ENCODE results near the gene TANC1. TPM values are rescaled to one million over a fixed set of nuclear protein-coding genes. Genes with fewer than 3 reads are reported as not detected.

The TANC1 gene
- total and polyA plus RNA-seq, 2 experiments from 2014 or later = 2.8 to 9.5 TPM

GRCh38 chr2:159019021-159019420 is 50.6 kb downstream of the TANC1 start:
- Mint-ChIP-seq H3K27ac (no peak overlapping the region), H3K4me1 (no peaks in the 10 kb centered on the region; the same call in 2 of the 3 replicates), H3K9me3 (peaks cover 30% of the 10 kb centered on the region), H3K27me3 (ENCODE audit: insufficient read depth, low read depth, poor library complexity) (no peaks in the 10 kb centered on the region), H3K36me3 (ENCODE audit: low read depth) (peaks cover 30% of the 10 kb centered on the region), H3K4me3 (no peak overlapping the region)
- Histone ChIP-seq H3K9me2 (ENCODE audit: insufficient read depth) (no peaks in the 10 kb centered on the region), H3F3A (replicated peaks; ENCODE audit: low read depth) (no peaks in the 10 kb centered on the region), H3K27ac (ENCODE audit: low read depth) (no peak overlapping the region), H3K4me3 (no peak overlapping the region), H3K36me3 (ENCODE audit: insufficient read depth) (peaks cover 16% of the 10 kb centered on the region), H3K79me2 (replicated peaks; ENCODE audit: insufficient read depth) (no peaks in the 10 kb centered on the region), H3K4me1 (ENCODE audit: insufficient read depth) (no peaks in the 10 kb centered on the region), H3K27me3 (ENCODE audit: insufficient read depth) (no peaks in the 10 kb centered on the region), H4K20me1 (replicated peaks; ENCODE audit: insufficient read depth) (no peaks in the 10 kb centered on the region; the same call in 1 of the 2 replicates), H2AFZ (no peak overlapping the region), H3K4me2 (no peak overlapping the region)
- TF ChIP-seq CREB1 (CRISPR knock-in tag; IDR thresholded peaks at IDR 0.05; ENCODE audit: low read depth) (no peak), EZH2 (IDR thresholded peaks at IDR 0.05; ENCODE audit: low read depth, unreplicated experiment) (no peak), EZH2phosphoT487 (IDR thresholded peaks at IDR 0.05; ENCODE audit: unreplicated experiment) (no peak), POLR2AphosphoS5 (IDR thresholded peaks at IDR 0.05; ENCODE audit: low read depth) (no peak), NANOG (IDR thresholded peaks at IDR 0.05; ENCODE audit: borderline replicate concordance) (no peak), CTCF (conservative IDR thresholded peaks at IDR 0.05; ENCODE audit: low read depth in 2 of 2) (no peak), ZNF462 (CRISPR knock-in tag; IDR thresholded peaks at IDR 0.05) (no peak), ZNF331 (CRISPR knock-in tag; IDR thresholded peaks at IDR 0.05; ENCODE audit: low read depth) (no peak), ZNF114 (CRISPR knock-in tag; IDR thresholded peaks at IDR 0.05) (no peak)
- DNase-seq (ENCODE audit: low spot score) (no peak), ATAC-seq (peak; percentile 42; the same call in 1 of the 3 replicates)
